Measurements from ENCODE around the gene MAP3K7.

The MAP3K7 gene

DNA sequence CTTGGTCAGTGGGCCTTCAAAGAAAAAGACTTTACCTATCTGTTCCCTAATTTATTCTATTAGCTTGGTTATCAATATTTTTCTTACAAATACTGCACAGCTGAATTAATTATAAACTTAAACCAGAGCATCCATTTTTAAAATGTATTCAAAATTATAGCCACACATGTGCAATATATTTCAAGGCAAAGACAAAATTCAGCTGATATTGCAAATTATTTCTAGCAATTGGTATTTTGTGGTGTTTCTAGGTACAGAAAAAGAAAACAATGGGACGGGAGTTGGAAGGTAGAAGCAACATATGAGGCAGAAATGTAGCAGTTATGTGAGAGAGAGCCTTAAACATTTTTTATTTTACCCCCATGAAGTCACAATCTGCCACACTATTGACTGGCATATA is 64.9 kb downstream of the MAP3K7 start:
- DNase-seq = no peak

DNA sequence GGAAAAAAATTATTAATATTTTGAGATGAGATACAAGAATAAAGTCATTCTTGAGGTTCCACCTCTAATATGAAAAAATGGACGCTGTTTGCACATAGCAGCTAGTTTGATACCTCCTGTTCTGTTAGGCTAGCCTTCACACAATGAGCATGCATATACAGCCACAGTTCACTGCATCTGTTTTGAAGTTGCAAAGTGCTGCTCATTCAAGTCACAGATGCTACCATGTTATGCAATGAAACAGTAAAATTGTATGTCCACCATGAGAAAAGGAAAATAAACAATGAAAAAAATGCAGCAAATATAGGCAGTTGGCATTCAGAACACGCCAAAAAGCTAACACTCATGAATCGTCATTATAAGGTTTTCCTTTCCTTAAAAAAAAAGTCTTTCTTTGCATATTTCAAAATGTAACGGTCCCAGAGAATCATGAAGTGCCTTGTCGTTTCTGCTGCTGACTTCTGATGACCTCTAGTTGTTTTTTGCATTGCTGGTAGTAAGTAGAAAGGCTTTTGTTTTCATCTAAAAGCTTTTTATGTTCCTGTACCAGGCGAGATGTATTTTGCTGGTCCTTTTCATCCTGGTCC is 70.7 kb downstream of the MAP3K7 start:
- no peak for DNase-seq

DNA sequence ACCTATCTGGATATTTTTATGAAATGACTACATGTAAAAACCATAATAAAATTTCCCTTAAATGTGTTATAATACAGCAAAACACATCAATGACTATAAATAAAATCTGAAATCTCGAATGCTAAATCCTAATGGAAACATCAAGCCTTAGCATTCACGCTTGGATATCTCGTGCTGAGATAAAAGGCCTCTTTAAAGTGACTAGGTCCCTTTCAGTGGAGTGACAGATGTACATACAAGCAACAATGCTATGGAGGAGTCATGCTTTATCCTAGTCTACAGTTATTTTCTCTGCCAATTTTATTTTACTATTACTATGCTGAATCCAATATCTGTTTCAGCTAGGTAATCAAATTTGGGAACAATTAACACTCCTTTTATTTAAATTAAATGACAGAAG is 72.4 kb downstream of the MAP3K7 start:
- no peak for DNase-seq

DNA sequence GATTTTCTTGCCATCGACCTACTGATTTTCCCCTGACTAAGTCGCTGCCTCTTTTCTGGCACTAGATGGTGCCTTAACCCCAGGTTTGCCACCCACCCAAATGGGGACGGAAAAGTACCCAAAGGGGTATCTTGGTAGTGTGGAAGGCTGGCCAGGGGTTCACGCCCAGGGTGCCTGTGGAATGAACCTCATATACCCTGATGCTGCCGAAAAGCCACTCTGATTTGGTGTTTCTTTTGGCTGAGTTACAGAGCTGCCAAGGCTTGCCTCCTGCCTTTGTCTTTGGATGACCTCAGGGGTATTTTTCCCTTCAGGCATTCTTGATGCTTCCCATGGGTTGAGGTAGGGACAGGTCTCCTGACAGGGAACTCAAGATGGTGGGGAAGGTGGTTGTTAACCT is 78.1 kb downstream of the MAP3K7 start:
- DNase-seq = no peak

DNA sequence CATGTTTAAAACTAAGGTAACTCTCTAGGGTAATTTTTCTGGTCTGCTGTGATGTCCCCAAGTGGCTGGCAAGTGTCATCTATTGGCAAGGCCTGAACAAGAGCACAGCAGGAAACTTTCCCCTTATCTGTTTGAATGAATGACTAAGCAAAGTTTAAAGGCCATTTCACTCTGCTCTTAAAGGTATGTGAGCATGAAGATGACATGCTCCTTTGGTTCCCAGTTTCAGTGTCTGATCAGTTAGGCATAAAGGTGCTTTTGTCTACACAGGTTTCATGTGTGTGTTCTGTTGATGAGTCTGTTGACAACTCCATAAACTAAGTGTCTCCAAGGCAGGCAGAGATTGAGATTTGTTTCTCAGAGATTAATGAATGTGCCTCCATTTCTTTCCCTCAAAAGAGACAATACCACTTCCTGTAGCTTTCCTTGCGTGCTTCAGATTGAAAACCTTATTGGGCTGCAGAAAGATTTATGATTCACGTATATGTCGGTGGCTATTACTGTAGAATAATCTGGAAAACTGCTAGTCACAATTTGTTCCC is 83.9 kb downstream of the MAP3K7 start:
- no peak for DNase-seq

DNA sequence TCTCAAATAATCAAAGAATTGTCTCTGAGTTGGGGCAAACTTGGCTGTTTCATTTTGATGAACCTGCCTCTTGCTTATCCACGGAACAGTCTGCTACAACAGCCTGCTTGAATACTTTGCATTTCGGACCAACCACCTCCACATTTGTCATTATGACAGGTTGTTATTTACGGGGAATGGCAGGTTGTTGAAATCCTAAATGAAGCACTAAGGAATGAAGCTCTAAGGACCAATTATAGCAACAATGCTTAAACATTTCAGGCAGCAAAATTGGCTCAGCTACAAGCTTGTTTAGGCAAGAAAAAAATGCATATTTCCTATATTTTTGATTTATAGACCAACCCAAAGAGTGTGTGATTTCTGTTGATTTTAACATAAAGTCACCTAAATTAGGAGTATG is 84.5 kb downstream of the MAP3K7 start:
- no peak for DNase-seq

DNA sequence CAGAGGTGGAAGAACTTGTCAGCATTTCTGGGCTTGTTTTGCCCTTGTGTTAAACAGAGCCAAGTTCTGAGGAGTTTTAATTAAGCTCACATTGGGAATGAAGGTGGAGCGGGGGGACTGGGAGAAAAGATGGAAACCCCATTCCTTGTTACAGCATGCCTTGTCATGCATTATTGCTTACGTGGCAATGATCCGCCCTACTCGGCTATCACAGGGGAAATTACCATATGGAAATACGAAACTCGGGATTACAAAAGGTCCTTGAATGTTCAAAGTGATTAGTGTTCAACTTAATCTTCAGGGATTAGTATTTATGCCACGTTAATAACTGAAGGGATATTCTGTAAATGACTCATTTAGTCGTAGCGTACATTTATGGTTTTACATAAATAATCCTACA is 86.4 kb downstream of the MAP3K7 start:
- no peak for DNase-seq

DNA sequence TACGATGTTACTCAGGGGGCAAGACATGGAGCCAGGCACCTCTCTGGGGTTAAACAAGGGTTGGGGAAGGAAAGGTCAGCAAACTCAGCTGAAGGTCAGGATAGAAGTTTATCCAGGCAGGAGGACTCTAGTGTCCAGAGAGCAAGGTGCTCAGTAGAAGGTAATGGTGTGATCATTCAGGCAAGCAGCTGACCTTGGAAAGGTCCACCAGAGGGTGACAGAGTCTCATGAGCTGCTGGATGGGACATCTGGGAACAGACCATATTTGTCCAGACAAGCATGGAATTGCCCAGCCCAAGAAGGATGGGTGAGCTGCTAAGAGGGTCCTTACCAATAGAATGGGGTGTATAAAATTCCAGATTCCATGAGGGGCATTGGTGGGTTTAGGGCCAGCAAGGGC is 89.5 kb downstream of the MAP3K7 start:
- DNase-seq = no peak

DNA sequence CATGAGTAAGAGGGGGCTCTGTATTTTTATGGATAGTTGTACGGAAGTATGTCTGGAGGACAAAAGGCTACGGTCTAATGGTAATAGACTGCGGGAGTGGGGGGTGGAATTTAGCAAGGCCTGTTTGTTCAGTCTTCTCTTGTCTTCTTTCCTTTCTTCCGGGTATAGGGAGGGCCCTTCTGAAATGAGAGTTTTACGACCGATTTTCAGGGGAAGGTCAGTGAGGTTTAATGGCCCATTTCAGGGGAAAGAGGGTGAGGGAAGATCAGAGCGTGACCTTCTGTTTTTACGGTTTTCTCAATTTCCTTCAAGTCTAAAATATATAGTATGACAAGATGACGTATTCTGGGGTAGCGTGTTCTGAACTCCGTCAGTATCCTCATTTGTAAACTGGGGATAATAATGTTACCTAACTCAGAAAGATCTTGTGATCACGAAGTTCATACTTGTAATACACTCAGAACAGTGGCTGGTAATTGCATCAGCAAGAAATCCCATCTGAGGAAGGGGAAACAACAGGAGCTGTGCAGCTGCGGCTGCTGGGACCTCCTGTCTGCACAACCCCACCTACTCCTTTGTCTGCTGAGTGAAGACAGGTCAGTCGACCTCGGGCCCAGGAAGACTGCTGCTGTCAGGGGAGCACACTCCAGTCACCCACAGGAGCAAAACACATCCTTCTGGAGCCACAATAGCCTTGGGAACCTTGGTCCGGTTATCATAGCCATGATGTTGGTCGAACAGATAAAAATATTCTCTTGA is 90.4 kb downstream of the MAP3K7 start:
- no peak for DNase-seq

DNA sequence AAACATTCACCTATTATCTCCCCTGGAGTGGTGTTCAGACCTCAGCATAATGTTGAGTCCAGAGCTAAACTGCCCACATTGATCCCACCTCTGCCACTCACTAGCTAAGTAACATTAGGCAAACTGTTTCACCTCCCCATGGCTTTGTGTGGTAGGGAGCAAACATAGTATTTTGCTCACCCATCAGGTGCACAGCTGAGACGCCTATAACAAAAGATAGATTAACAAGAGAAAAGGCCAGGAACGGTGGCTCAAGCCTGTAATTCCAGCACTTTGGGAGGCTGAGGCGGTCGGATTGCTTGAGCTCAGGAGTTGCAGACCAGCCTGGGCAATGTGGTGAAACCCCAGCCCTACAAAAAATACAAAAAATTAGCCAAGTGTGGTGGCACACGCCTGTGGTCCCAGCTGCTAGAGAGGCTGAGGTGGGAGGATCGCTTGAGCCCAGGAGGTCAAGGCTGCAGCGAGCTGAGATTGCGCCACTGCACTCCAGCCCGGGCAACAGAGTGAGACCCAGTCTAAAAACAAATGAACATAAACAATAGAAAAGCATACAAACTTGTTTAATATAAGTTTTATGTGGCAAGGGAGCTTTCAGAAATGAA is 91.6 kb downstream of the MAP3K7 start:
- no peak for DNase-seq

DNA sequence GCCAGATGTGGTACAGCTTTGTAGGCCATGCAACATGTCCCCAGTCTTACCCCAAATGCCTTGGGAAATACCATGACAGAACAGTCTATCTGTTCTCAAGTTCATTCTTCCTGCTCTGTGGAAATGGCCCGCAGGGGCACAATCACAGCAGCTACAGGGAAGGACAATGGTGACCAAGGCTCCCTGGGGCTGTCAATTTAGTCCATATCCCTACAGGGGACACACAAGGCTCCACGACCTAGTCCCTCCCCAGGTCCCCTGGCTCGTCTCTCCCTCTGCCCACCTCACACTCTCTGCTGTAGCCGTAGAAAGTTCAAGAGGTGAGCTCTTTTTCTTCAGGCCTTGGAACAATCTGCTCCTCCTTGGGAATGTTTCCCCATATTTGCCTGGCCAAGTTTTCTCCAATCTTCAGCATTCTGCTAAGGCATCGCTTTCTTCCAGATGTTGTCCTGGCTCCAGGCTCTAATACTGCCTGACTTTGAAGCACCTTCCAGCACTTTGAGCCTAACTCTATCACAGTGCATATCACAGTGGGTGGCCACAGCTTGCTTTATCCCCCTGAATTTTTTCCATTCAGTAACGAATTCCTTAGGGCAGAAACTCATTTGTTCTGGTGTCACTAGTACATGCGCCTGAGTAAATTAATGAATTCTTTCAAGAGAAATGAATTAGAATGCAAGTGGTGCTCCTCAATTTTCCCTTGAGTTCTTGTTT is 92.6 kb downstream of the MAP3K7 start:
- no peak for DNase-seq

DNA sequence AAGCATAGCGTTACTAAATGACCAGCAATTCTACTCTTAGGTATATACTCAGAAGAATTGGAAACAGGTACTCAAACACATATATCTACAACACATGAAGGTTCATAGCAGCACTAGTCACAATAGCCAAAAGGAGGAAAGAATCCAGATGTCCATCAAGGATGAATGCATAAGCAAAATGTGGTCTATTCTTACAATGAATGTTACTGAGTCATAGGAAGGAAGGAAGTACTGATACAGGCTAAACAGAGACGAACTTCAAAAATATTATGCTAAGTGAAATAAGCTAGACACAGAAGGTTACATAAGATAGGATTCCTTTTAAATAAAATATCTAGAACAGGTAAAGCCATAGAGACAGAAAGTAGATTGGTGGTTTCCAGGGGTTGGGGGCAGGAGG is 93.5 kb downstream of the MAP3K7 start:
- DNase-seq = no peak

DNA sequence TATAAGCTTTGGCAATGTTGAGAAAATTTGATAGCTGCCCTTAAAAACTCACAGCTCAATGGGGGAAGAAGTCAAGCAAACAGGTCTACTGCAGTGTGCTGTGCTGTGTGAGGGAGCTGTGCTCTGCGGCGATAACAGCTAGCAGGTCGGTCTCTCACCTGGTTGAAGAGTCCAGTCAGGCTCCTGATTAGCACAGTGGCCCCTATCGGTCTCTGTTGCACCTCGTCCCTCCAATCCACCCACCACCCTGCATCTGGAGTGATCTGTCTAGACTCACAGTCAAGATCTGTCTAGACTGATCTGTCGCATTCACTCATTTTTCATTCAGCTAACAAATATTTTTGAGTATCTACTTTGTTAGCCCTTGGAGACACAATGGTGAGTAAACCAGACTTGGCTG is 94.1 kb downstream of the MAP3K7 start:
- DNase-seq = no peak

DNA sequence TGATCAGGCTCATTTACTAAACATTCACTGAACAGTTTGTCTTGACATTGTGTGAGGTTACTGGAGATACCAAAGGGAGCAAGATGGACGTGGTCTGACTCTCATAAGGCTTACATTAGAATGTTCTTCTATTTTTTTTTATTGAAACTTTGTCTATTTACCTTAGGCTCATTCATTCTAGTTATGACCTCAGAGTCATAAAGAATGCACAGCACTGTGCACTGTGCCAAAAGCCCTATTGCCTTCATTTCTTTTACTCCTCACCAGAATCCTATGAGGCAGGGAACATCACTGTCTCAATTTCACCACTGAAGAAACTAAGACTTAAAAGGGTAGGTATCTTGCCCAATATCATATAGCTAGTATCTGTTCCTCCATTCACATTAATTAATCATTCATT is 94.5 kb downstream of the MAP3K7 start:
- no peak for DNase-seq

DNA sequence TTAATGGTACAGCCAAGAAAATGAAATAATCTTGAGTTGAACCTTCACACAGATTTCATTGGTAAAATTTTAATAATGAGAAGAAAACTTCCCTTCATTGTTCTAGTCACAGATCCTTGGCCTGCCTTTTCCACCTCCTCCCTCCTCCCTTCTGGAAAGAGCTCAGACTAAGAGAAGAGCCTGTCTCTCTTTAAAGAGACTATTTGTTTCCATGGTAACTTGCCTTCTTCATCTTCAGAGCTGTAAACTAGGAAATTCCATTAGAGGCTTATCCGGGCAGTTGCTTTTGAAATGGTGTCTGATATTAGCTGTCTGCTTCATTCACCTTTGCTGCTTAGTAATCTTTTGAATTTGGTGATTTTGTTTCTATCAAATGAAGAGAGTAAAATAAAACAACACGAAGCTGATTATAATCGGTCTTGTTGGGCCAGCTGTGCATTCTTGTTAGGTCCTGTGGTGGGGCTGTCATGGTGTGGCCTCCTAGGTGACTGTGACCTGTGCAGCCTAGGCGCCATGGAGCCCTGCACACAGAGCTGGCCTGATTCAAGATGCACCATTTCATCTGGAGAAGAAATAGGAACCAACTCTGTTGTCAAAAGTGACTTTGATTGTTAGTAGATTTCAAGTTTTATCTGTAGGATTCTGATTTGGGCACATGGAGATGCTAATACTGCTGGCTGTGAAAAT is 96.7 kb downstream of the MAP3K7 start:
- no peak for DNase-seq

DNA sequence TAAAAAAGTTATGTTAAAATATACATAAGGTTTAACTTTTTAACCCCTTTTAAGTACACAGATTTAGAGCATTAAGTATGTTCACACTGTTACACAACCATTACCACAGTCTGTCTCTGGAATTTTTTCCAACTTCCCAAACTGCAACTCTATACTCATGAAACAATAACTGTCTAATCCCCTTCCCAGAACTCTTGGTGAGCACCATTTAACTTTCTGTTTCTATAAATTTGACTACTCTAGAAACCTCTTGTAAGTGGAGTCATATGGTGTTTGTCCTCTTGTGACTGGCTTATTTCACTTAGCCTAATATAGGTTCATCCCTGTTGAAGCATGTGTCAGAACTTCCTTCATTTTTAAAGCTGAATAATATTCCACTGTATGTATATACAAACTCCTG is 98.1 kb downstream of the MAP3K7 start:
- no peak for DNase-seq

DNA sequence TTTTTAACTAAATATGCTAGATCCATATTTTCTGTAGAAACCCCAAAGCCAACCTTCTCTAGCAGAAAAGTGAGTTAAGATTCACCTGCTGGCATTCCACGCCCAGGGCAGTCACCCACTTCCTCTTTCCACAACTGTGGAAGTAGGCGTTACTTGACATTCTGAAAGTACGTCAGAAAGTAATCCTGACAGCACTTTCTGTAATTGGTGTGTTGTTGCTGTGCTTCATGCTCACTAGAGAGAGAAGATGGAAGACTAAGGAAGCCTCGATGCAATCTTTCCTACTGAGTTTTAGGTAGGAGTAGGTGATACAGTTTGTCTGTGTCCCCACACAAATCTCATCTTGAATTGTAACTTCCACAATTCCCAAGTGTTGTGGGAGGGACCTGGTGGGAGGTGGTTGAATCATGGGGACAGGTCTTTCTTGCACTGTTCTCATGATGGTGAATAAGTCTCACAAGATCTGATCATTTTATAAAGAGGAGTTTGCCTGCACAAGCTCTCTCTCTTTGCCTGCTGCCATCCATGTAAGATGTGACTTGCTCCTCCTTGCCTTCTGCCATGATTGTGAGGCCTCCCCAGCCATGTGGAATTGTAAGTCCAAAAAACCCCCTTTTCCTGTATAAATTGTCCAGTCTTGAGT is 101.1 kb downstream of the MAP3K7 start:
- no peak for DNase-seq

DNA sequence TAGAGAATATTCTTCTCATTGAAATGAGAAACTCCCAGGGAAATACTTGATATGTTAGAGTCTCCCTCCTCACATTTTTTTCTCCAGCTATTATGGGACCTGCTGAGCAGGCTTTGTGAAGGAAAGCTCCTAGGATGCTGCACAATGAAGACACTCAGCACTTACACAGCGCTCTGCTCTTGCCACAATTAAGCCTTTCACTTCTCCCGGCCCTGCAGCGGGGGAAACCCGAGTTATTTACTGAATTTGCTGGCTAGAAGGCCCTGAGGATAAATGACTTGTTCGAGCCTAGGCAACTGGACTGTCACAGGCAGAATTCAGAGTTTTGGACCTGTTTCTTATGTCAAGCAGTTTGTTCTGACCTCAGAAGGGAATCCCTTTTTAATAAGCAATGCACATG is 102.0 kb downstream of the MAP3K7 start:
- no peak for DNase-seq

DNA sequence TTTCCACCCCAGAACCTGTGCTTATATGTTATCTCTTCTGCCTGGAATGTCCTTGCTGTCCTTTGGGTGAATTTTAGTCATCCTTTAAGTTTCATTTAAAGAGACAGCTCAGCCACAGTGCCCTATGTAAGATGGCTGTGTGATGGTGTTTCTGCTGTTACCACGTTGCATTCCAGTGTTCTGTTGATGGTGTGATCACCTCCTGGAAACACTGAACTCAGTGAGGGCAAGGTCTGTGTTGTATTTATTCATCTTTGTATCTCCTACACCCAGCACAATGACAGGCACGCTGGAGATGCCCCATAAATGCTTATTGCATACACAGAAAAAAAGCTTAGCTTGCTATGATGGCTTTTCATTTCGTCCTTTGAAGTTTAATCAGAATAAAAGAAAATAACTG is 102.5 kb downstream of the MAP3K7 start:
- no peak for DNase-seq

DNA sequence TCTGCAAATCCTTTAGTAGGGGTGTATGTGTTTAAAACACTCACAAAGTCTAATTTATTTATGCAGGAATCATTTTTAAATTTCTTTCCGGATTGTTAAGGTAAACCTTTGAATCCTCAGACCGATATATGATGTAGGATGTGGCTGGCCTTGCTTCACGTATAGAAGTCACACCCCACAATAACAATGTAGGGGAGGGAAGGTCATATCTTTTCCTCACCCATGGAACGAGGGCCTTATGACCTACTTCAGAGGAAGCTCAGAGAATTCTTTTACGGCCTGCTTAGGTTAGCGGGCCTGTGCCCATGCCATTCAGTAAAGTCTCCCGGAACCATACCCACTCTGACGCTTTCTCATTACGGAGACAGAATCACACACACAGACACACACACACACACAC is 102.9 kb downstream of the MAP3K7 start:
- no peak for DNase-seq

DNA sequence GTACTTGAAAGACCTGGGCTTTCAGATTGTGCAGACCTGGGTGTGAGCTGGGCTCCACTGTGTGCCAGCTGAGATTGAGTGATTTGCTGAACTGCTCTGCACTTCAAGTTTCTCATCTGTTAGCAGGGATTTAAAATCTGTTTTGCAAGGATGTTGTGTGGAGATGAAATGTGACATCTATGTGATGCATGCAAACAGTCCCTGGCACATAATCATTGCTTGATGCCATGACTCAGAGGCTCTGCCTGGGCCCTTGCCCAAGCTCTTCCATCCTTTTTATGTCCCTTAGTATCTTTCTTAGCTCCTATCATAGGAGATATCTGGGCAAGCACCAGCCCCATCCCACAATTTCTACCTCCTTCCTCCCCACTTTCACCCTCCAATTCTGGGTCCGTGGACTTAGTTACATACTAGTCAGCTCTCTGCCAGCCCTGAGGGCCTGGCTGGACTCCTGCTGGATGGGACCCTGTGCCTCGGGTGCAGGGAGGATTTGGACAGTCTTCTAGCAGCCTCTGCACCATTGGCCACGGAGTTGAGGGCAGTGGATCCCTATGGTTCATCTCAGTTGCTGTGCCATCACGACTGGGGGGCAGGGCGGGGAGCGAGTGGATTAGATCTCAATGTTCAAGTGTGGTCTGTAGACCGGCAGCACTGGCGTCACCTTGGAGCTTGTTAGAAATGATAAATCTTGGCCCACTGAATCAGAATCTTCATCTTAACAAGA is 103.6 kb downstream of the MAP3K7 start:
- no peak for DNase-seq

DNA sequence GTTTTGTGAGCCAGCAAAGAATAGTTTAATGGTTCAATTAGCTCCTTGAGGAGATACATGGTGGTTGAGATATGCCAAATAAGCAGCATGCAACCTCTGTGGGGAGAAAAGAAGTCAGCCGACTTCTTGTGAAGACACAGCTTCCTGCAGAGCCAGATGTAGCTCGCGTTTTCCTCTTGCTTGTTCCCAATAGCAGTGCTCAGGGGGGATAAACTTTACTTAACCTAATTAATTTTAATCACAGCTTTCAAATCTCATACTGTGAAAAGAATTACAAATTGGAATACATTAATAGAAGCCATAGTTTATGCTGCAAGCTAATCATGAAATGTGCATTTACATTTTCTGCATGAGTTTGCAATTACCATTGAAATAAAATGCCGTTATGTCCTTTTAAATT is 106.2 kb downstream of the MAP3K7 start:
- DNase-seq = no peak
